ENCODE results near the gene EPHB1. TPM values are rescaled to one million over a fixed set of nuclear protein-coding genes. Genes with fewer than 3 reads are reported as not detected.

The EPHB1 gene
- total and polyA plus RNA-seq, 4 donors = 0.23 to 1.7 (median 0.52) TPM

GRCh38 chr3:135136361-135137100 is 341.5 kb downstream of the EPHB1 start (continued):
- no peak for TF ChIP-seq SP1 (IDR thresholded peaks at IDR 0.05)

- Histone ChIP-seq H3K27me3 (ENCODE audit: control insufficient read depth in 4 of 4, insufficient read depth in 4 of 4, low read length in 3 of 4) (no peaks in the 10 kb centered on the region), H3K9me3 (ENCODE audit: control insufficient read depth in 4 of 4, low read length in 3 of 4) (no peaks in the 10 kb centered on the region), H3K4me1 (ENCODE audit: control insufficient read depth in 4 of 4, insufficient read depth in 4 of 4, low read length in 3 of 4) (peaks cover 3 to 22% (median 17%) of the 10 kb centered on the region in 4 donors), H3K9ac (ENCODE audit: low read depth in 1 of 2, low read length in 2 of 2) (no peak overlapping the region), H3K4me3 (ENCODE audit: low read depth in 1 of 3, low read length in 3 of 3) (no peak overlapping the region), H3K36me3 (ENCODE audit: control insufficient read depth in 4 of 4, insufficient read depth in 3 of 4, low read depth in 1 of 4, low read length in 3 of 4) (no peaks in the 10 kb centered on the region), H3K27ac (ENCODE audit: low read depth in 1 of 2, low read length in 2 of 2) (no peak overlapping the region)
- WGBS = 72% methylated on average over 2 of the region's 2 CpGs
- TF ChIP-seq SP1 (IDR thresholded peaks at IDR 0.05) (no peak), RAD21 (IDR thresholded peaks at IDR 0.05) (no peak), JUND (IDR thresholded peaks at IDR 0.05) (no peak), REST (IDR thresholded peaks at IDR 0.05) (no peak), ZBTB33 (IDR thresholded peaks at IDR 0.05) (no peak), MAX (IDR thresholded peaks at IDR 0.05) (no peak), GABPA (IDR thresholded peaks at IDR 0.05 in 1 of 2, conservative IDR thresholded peaks at IDR 0.05 in 1 of 2) (no peak), ATF3 (IDR thresholded peaks at IDR 0.05) (no peak), HNF4G (IDR thresholded peaks at IDR 0.05) (no peak), NR2F2 (IDR thresholded peaks at IDR 0.05) (no peak), TAF1 (conservative IDR thresholded peaks at IDR 0.05) (no peak), FOXA2 (IDR thresholded peaks at IDR 0.05) (no peak), YY1 (IDR thresholded peaks at IDR 0.05) (no peak), CTCF (IDR thresholded peaks at IDR 0.05; ENCODE audit: low read depth, low read length, missing input control) (no peak), EGR1 (IDR thresholded peaks at IDR 0.05; ENCODE audit: low read depth in 2 of 2) (no peak), RXRA (IDR thresholded peaks at IDR 0.05) (no peak), HNF4A (conservative IDR thresholded peaks at IDR 0.05) (no peak)
- DNase-seq (ENCODE audit: low spot score) = no peak
Observed at GRCh38 chr3:135137296-135137695, 342.2 kb downstream of the EPHB1 start.
